Measurements from ENCODE around the gene PDE4A.

- TF ChIP-seq CTCF (IDR thresholded peaks at IDR 0.05) (no peak), ZFX (IDR thresholded peaks at IDR 0.05; ENCODE audit: borderline replicate concordance) (no peak)
Observed at GRCh38 chr19:10395003-10395402, 25.3 kb upstream of the PDE4A start.
